Activated naive CD4-positive, alpha-beta T cell treated with anti-CD3 and anti-CD28 coated beads, Interleukin-2, amount 10 ng/mL, durations not matched to agents 7 days and 5 days (primary cell): Measurements from ENCODE around the gene GAL.

Experiments used
- CTCF ChIA-PET: fragments of 350-600 bp; sonication (Branson Sonifier 250); formaldehyde crosslinking; loops from one replicate; lab custom pipeline; 2021; ENCODE audit warnings: antibody characterized with exemption; lab: Charles Lee
- DNase-seq: peaks from one replicate; pipeline ENCODE4 v3.0.0-alpha.2; 2020
- H3K27ac Mint-ChIP-seq: one replicate; pipeline ENCODE4 v1.8.0; 2021; ENCODE audit warnings: mild to moderate bottlenecking, moderate library complexity, mixed read lengths
- H3K27me3 Mint-ChIP-seq: one replicate; pipeline ENCODE4 v1.8.0; 2021; ENCODE audit warnings: mild to moderate bottlenecking, mixed read lengths
- H3K36me3 Mint-ChIP-seq: one replicate; pipeline ENCODE4 v1.8.0; 2021; ENCODE audit warnings: mixed read lengths
- H3K4me1 Mint-ChIP-seq: one replicate; pipeline ENCODE4 v1.8.0; 2021; ENCODE audit warnings: mixed read lengths
- H3K4me3 Mint-ChIP-seq: one replicate; pipeline ENCODE4 v1.8.0; 2021; ENCODE audit warnings: mild to moderate bottlenecking, moderate library complexity, mixed read lengths
- H3K9me3 Mint-ChIP-seq: one replicate; pipeline ENCODE4 v1.8.0; 2021; ENCODE audit warnings: mixed read lengths

The GAL gene

GRCh38 chr11:68683121-68683520 is 1.2 kb upstream of the GAL start:
- DNase-seq: peak; percentile 15
- Mint-ChIP-seq H3K36me3 (no peaks in the 10 kb centered on the region), H3K27me3 (peaks cover 80% of the 10 kb centered on the region), H3K4me3 (no peak overlapping the region), H3K27ac (no peak overlapping the region), H3K4me1 (no peaks in the 10 kb centered on the region), H3K9me3 (no peaks in the 10 kb centered on the region)
- CTCF ChIA-PET: no interaction called here

- CTCF ChIA-PET: no interaction called here
- no peaks in the 10 kb centered on the region for H3K4me1 Mint-ChIP-seq
These were observed 584 bp upstream of the GAL start for GRCh38 chr11:68683536-68684384.

GRCh38 chr11:68685656-68686380 is 1.5 kb downstream of the GAL start:
- no peaks in the 10 kb centered on the region for H3K9me3 Mint-ChIP-seq
- CTCF ChIA-PET: no interaction called here
- no peak overlapping the region for H3K4me3 Mint-ChIP-seq
- peaks cover 97% of the 10 kb centered on the region for H3K27me3 Mint-ChIP-seq
- H3K36me3 Mint-ChIP-seq: no peaks in the 10 kb centered on the region
- peaks cover 13% of the 10 kb centered on the region for H3K4me1 Mint-ChIP-seq
- H3K27ac Mint-ChIP-seq: no peak overlapping the region
- DNase-seq: no peak

More at GRCh38 chr11:68683536-68684384, 584 bp upstream of the GAL start:
- no peaks in the 10 kb centered on the region for H3K9me3 Mint-ChIP-seq
- H3K36me3 Mint-ChIP-seq: no peaks in the 10 kb centered on the region
- peak; percentile 3 for DNase-seq
- H3K27me3 Mint-ChIP-seq: peaks cover 84% of the 10 kb centered on the region
- H3K4me3 Mint-ChIP-seq: no peak overlapping the region
- H3K27ac Mint-ChIP-seq: no peak overlapping the region

- Mint-ChIP-seq H3K4me3 (no peak overlapping the region), H3K36me3 (no peaks in the 10 kb centered on the region), H3K27me3 (peaks cover 96% of the 10 kb centered on the region), H3K27ac (no peak overlapping the region), H3K4me1 (peaks cover 19% of the 10 kb centered on the region), H3K9me3 (no peaks in the 10 kb centered on the region)
- no peak for DNase-seq
- CTCF ChIA-PET: interaction anchor here (0.6 kb wide), 1 partner anchor 9 kb away, joined by 3 read pairs; no protein-coding TSS in a partner anchor
These were observed 2.1 kb downstream of the GAL start for GRCh38 chr11:68686486-68686885.

- Mint-ChIP-seq H3K27me3 (peaks cover 93% of the 10 kb centered on the region), H3K4me3 (no peak overlapping the region), H3K9me3 (no peaks in the 10 kb centered on the region), H3K27ac (no peak overlapping the region), H3K4me1 (peaks cover 21% of the 10 kb centered on the region), H3K36me3 (no peaks in the 10 kb centered on the region)
- no peak for DNase-seq
- CTCF ChIA-PET: no interaction called here
These were observed 3.0 kb downstream of the GAL start for GRCh38 chr11:68687311-68687710.

- Mint-ChIP-seq H3K36me3 (no peaks in the 10 kb centered on the region), H3K9me3 (no peaks in the 10 kb centered on the region), H3K27me3 (peaks cover 91% of the 10 kb centered on the region), H3K4me1 (peaks cover 21% of the 10 kb centered on the region), H3K27ac (no peak overlapping the region), H3K4me3 (no peak overlapping the region)
- no peak for DNase-seq
- CTCF ChIA-PET: no interaction called here
These were observed 3.6 kb downstream of the GAL start for GRCh38 chr11:68687986-68688385.

- Mint-ChIP-seq H3K27ac (no peak overlapping the region), H3K27me3 (peaks cover 91% of the 10 kb centered on the region)
- CTCF ChIA-PET: no interaction called here
These were observed 4.5 kb downstream of the GAL start for GRCh38 chr11:68688881-68689280.

GRCh38 chr11:68689737-68690625 is 5.6 kb downstream of the GAL start:
- no peak overlapping the region for H3K27ac Mint-ChIP-seq

More at GRCh38 chr11:68688881-68689280, 4.5 kb downstream of the GAL start:
- H3K36me3 Mint-ChIP-seq: no peaks in the 10 kb centered on the region
- no peak for DNase-seq
- peaks cover 21% of the 10 kb centered on the region for H3K4me1 Mint-ChIP-seq
- no peaks in the 10 kb centered on the region for H3K9me3 Mint-ChIP-seq
- H3K4me3 Mint-ChIP-seq: no peak overlapping the region

GRCh38 chr11:68690671-68691401 is 6.5 kb downstream of the GAL start:
- H3K27me3 Mint-ChIP-seq: peaks cover 78% of the 10 kb centered on the region
- peaks cover 21% of the 10 kb centered on the region for H3K4me1 Mint-ChIP-seq
- peak; percentile 66 for DNase-seq
- H3K4me3 Mint-ChIP-seq: no peak overlapping the region
- H3K27ac Mint-ChIP-seq: no peak overlapping the region
- no peaks in the 10 kb centered on the region for H3K36me3 Mint-ChIP-seq
- H3K9me3 Mint-ChIP-seq: no peaks in the 10 kb centered on the region
- CTCF ChIA-PET: interaction anchor here (0.6 kb wide), 1 partner anchor 11 kb away, joined by 3 read pairs; no protein-coding TSS in a partner anchor

More at GRCh38 chr11:68689737-68690625, 5.6 kb downstream of the GAL start:
- peaks cover 21% of the 10 kb centered on the region for H3K4me1 Mint-ChIP-seq
- no peak for DNase-seq
- H3K27me3 Mint-ChIP-seq: peaks cover 82% of the 10 kb centered on the region
- H3K4me3 Mint-ChIP-seq: no peak overlapping the region
- CTCF ChIA-PET: no interaction called here
- no peaks in the 10 kb centered on the region for H3K36me3 Mint-ChIP-seq
- no peaks in the 10 kb centered on the region for H3K9me3 Mint-ChIP-seq

GRCh38 chr11:68691402-68691784 is 7.0 kb downstream of the GAL start:
- Mint-ChIP-seq H3K4me3 (no peak overlapping the region), H3K27me3 (peaks cover 77% of the 10 kb centered on the region), H3K27ac (no peak overlapping the region), H3K36me3 (no peaks in the 10 kb centered on the region), H3K9me3 (peaks cover 2% of the 10 kb centered on the region), H3K4me1 (peaks cover 21% of the 10 kb centered on the region)
- CTCF ChIA-PET: interaction anchor here (0.6 kb wide), 1 partner anchor 10 kb away, joined by 3 read pairs; no protein-coding TSS in a partner anchor
- no peak for DNase-seq

GRCh38 chr11:68692115-68692514 is 7.8 kb downstream of the GAL start:
- H3K9me3 Mint-ChIP-seq: peaks cover 3% of the 10 kb centered on the region
- H3K27me3 Mint-ChIP-seq: peaks cover 70% of the 10 kb centered on the region
- no peak for DNase-seq
- H3K36me3 Mint-ChIP-seq: no peaks in the 10 kb centered on the region
- CTCF ChIA-PET: interaction anchor here (1.0 kb wide), 1 partner anchor 9 kb away, joined by 3 read pairs; no protein-coding TSS in a partner anchor
- H3K4me1 Mint-ChIP-seq: peaks cover 21% of the 10 kb centered on the region
- no peak overlapping the region for H3K4me3 Mint-ChIP-seq
- no peak overlapping the region for H3K27ac Mint-ChIP-seq

GRCh38 chr11:68692871-68693483 is 8.6 kb downstream of the GAL start:
- Mint-ChIP-seq H3K36me3 (no peaks in the 10 kb centered on the region), H3K27ac (no peak overlapping the region), H3K27me3 (peaks cover 61% of the 10 kb centered on the region), H3K4me3 (no peak overlapping the region), H3K4me1 (peaks cover 21% of the 10 kb centered on the region), H3K9me3 (peaks cover 3% of the 10 kb centered on the region)
- no peak for DNase-seq
- CTCF ChIA-PET: interaction anchor here (1.0 kb wide), 1 partner anchor 8 kb away, joined by 3 read pairs; no protein-coding TSS in a partner anchor

- peaks cover 21% of the 10 kb centered on the region for H3K4me1 Mint-ChIP-seq
- CTCF ChIA-PET: no interaction called here
- peaks cover 56% of the 10 kb centered on the region for H3K27me3 Mint-ChIP-seq
- H3K9me3 Mint-ChIP-seq: peaks cover 3% of the 10 kb centered on the region
- no peaks in the 10 kb centered on the region for H3K36me3 Mint-ChIP-seq
- no peak for DNase-seq
- no peak overlapping the region for H3K4me3 Mint-ChIP-seq
- no peak overlapping the region for H3K27ac Mint-ChIP-seq
These were observed 9.1 kb downstream of the GAL start for GRCh38 chr11:68693484-68693882.
